WTC11 (cell line): ENCODE data around the gene PPP1R3F. TPM values are rescaled to one million over a fixed set of nuclear protein-coding genes. Genes with fewer than 3 reads are reported as not detected.

ENCODE experiments used
- ATAC-seq: fragments of 200-7000 bp; cut with Tn5 transposase; 2 replicates; pipeline ENCODE4 v1.10.0; 2021; ENCODE audit warnings: mild to moderate bottlenecking, moderate library complexity
- CTCF ChIA-PET: fragments of 300-600 bp; sonication (Branson Sonifier 250); formaldehyde crosslinking; loops from one replicate; lab custom pipeline; 2021; ENCODE audit warnings: antibody characterized with exemption; lab: Charles Lee
- POLR2A ChIA-PET: fragments of 350-600 bp; sonication (Branson Sonifier 250); formaldehyde crosslinking; loops from one replicate; lab custom pipeline; 2021; ENCODE audit warnings: antibody characterized with exemption; lab: Charles Lee
- DNase-seq: peaks from one replicate; pipeline ENCODE4 v3.0.0; 2021; ENCODE audit warnings: low spot score
- H3K27ac Mint-ChIP-seq: 2 replicates; pipeline ENCODE4 v1.8.0; 2021; ENCODE audit warnings: mixed read lengths
- H3K27me3 Mint-ChIP-seq: 2 replicates; pipeline ENCODE4 v1.8.0; 2021; ENCODE audit warnings: low read depth, mild to moderate bottlenecking, moderate library complexity, mixed read lengths
- H3K36me3 Mint-ChIP-seq: 2 replicates; pipeline ENCODE4 v1.8.0; 2021; ENCODE audit warnings: mixed read lengths
- H3K4me1 Mint-ChIP-seq: 2 replicates; pipeline ENCODE4 v1.8.0; 2022; ENCODE audit warnings: mixed read lengths
- H3K4me3 Mint-ChIP-seq: 2 replicates; pipeline ENCODE4 v1.8.0; 2021; ENCODE audit warnings: mild to moderate bottlenecking, moderate library complexity, mixed read lengths
- H3K9me3 Mint-ChIP-seq: 2 replicates; pipeline ENCODE4 v1.8.0; 2021; ENCODE audit warnings: mixed read lengths
- CBFB ChIP-seq: sonication (generic); formaldehyde crosslinking; IDR thresholded peaks from 2 replicates; pipeline ENCODE4 v1.8.1; 2022; ENCODE audit warnings: mild to moderate bottlenecking, low read depth, missing genetic modification reagents
- FOXK1 ChIP-seq: sonication (generic); formaldehyde crosslinking; IDR thresholded peaks from 2 replicates; pipeline ENCODE4 v1.8.0; 2022; ENCODE audit warnings: mild to moderate bottlenecking, moderate library complexity, missing genetic modification reagents
- GRHL2 ChIP-seq: fragments of 250-450 bp; sonication (Bioruptor Pico); IDR thresholded peaks from 2 replicates; pipeline ENCODE4 v1.8.0; 2022; ENCODE audit warnings: mild to moderate bottlenecking, moderate library complexity; ENCODE audit not compliant: insufficient replicate concordance, severe bottlenecking
- GTF2I ChIP-seq: fragments of 250-450 bp; sonication (Bioruptor Pico); conservative IDR thresholded peaks from 2 replicates; pipeline ENCODE4 v1.4.0; 2021; ENCODE audit warnings: mild to moderate bottlenecking
- HMGA2 ChIP-seq: fragments of 250-450 bp; sonication (Bioruptor Pico); IDR thresholded peaks from 2 replicates; pipeline ENCODE4 v1.4.0; 2021; ENCODE audit warnings: mild to moderate bottlenecking, moderate library complexity
- IRF2 ChIP-seq: sonication (generic); formaldehyde crosslinking; IDR thresholded peaks from 2 replicates; pipeline ENCODE4 v1.8.0; 2022; ENCODE audit warnings: low read depth, missing genetic modification reagents, borderline replicate concordance
- JAZF1 ChIP-seq: fragments of 250-450 bp; sonication (Bioruptor Pico); IDR thresholded peaks from 2 replicates; pipeline ENCODE4 v1.9.0; 2021; ENCODE audit warnings: moderate library complexity, mild to moderate bottlenecking, inconsistent platforms
- NFYB ChIP-seq: sonication (generic); formaldehyde crosslinking; conservative IDR thresholded peaks from 2 replicates; pipeline ENCODE4 v1.8.0; 2022; ENCODE audit warnings: low read depth, missing genetic modification reagents
- NR2C2 ChIP-seq: sonication (generic); formaldehyde crosslinking; IDR thresholded peaks from 2 replicates; pipeline ENCODE4 v1.8.0; 2022; ENCODE audit warnings: mild to moderate bottlenecking, missing genetic modification reagents
- OVOL2 ChIP-seq: fragments of 250-450 bp; sonication (Bioruptor Pico); IDR thresholded peaks from 2 replicates; pipeline ENCODE4 v1.9.0; 2021; ENCODE audit warnings: mild to moderate bottlenecking, borderline replicate concordance
- RORB ChIP-seq: fragments of 250-450 bp; sonication (Bioruptor Pico); IDR thresholded peaks from 2 replicates; pipeline ENCODE4 v1.9.0; 2021; ENCODE audit warnings: mild to moderate bottlenecking
- TEAD1 ChIP-seq: sonication (generic); formaldehyde crosslinking; IDR thresholded peaks from 2 replicates; pipeline ENCODE4 v1.8.0; 2022; ENCODE audit warnings: mild to moderate bottlenecking, missing genetic modification reagents
- ZNF317 ChIP-seq: sonication (generic); formaldehyde crosslinking; IDR thresholded peaks from 2 replicates; pipeline ENCODE4 v1.8.1; 2023; ENCODE audit warnings: low read depth, mild to moderate bottlenecking, moderate library complexity, missing genetic modification reagents, borderline replicate concordance
- ZNF416 ChIP-seq: fragments of 250-450 bp; sonication (Bioruptor Pico); IDR thresholded peaks from 2 replicates; pipeline ENCODE4 v1.9.0; 2021; ENCODE audit warnings: mild to moderate bottlenecking, inconsistent platforms
- ZNF423 ChIP-seq: fragments of 250-450 bp; sonication (Bioruptor Pico); IDR thresholded peaks from 2 replicates; pipeline ENCODE4 v2.1.2; 2022; ENCODE audit warnings: mild to moderate bottlenecking, moderate library complexity
- total RNA-seq: library from RNA; stranded (reverse); gene quantifications from 3 replicates; pipeline ENCODE4 v1.2.3, GENCODE V29; 2021
- TF ChIP-seq, protein P1 (sequence below): sonication (generic); formaldehyde crosslinking; conservative IDR thresholded peaks from 2 replicates; pipeline ENCODE4 v1.8.1; 2023; ENCODE audit warnings: mild to moderate bottlenecking, low read depth, missing genetic modification reagents, moderate library complexity
- TF ChIP-seq, protein P2 (sequence below): sonication (generic); formaldehyde crosslinking; IDR thresholded peaks from 2 replicates; pipeline ENCODE4 v1.8.1; 2022; ENCODE audit warnings: mild to moderate bottlenecking, missing genetic modification reagents, moderate library complexity, borderline replicate concordance
- TF ChIP-seq, protein P3 (sequence below): sonication (generic); formaldehyde crosslinking; IDR thresholded peaks from 2 replicates; pipeline ENCODE4 v1.8.0; 2023; ENCODE audit warnings: missing genetic modification reagents, mild to moderate bottlenecking, borderline replicate concordance
- TF ChIP-seq, protein P4 (sequence below): fragments of 250-450 bp; sonication (Bioruptor Pico); IDR thresholded peaks from 2 replicates; pipeline ENCODE4 v2.1.2; 2022; ENCODE audit warnings: mild to moderate bottlenecking, moderate library complexity
- TF ChIP-seq, protein P5 (sequence below): fragments of 250-450 bp; sonication (Bioruptor Pico); IDR thresholded peaks from 2 replicates; pipeline ENCODE4 v1.9.0; 2021; ENCODE audit warnings: mild to moderate bottlenecking, borderline replicate concordance

Gene PPP1R3F
- total RNA-seq, 1 experiment from 2014 or later: 7.0 TPM

DNA sequence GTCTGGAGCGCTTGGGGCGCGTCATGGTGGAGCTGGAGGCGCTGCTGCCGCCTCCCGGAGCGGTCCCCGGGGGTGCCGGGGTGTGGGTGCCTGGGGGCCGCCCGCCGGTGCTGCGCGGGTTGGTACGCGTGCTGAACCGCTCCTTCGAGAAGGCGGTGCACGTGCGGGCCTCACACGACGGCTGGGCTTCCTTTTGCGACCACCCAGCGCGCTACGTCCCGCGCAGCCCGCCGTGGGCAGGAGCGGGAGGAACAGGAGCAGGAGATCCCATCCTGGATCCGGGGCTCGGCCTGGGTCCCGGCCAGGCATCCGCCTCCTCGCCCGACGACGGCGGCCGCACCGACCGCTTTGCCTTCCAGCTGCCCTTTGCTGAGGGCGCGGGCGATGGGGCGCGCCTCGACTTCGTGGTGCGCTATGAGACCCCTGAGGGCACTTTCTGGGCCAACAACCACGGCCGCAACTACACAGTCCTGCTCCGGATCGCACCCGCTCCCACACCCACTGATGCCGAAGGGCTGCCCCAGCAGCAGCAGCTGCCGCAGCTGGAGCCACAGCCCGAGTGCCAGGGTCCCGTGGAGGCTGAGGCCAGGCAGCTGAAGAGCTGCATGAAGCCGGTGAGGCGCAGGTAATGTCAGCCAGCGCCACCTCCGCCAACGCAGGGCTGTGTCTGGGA is 792 bp downstream of the PPP1R3F start (continued):
- TF ChIP-seq, protein P1, sequence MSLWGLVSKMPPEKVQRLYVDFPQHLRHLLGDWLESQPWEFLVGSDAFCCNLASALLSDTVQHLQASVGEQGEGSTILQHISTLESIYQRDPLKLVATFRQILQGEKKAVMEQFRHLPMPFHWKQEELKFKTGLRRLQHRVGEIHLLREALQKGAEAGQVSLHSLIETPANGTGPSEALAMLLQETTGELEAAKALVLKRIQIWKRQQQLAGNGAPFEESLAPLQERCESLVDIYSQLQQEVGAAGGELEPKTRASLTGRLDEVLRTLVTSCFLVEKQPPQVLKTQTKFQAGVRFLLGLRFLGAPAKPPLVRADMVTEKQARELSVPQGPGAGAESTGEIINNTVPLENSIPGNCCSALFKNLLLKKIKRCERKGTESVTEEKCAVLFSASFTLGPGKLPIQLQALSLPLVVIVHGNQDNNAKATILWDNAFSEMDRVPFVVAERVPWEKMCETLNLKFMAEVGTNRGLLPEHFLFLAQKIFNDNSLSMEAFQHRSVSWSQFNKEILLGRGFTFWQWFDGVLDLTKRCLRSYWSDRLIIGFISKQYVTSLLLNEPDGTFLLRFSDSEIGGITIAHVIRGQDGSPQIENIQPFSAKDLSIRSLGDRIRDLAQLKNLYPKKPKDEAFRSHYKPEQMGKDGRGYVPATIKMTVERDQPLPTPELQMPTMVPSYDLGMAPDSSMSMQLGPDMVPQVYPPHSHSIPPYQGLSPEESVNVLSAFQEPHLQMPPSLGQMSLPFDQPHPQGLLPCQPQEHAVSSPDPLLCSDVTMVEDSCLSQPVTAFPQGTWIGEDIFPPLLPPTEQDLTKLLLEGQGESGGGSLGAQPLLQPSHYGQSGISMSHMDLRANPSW: no peak
- no peak for TF ChIP-seq TEAD1 (CRISPR knock-in tag)
- TF ChIP-seq, all 79 proteins: peak for 13

DNA sequence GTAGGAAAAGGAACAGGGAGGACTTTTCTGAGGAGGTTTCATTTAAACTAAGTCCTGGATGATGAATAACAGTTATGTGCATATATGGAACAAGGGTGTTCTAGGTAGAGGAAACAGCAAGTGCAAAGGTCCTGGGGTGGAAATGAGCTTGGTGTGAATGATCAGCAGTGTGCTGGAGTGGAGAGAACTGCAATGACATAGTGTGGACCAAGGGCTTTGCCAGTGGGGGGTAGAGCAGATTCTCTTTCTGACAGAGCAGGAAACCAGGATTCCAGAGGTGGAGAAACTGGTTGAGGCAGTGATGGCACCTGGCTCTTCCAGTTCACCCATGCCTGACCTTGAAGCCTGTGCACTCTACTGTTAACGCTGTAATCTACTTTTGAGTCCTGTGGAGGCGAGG is 1.7 kb downstream of the PPP1R3F start:
- Mint-ChIP-seq H3K27ac (peak overlapping the region; percentile 79), H3K27me3 (no peaks in the 10 kb centered on the region), H3K4me1 (peaks cover 22% of the 10 kb centered on the region), H3K4me3 (peak overlapping the region; percentile 56), H3K9me3 (no peaks in the 10 kb centered on the region)
- ATAC-seq (no peak), DNase-seq (no peak)
- TF ChIP-seq, protein P2, sequence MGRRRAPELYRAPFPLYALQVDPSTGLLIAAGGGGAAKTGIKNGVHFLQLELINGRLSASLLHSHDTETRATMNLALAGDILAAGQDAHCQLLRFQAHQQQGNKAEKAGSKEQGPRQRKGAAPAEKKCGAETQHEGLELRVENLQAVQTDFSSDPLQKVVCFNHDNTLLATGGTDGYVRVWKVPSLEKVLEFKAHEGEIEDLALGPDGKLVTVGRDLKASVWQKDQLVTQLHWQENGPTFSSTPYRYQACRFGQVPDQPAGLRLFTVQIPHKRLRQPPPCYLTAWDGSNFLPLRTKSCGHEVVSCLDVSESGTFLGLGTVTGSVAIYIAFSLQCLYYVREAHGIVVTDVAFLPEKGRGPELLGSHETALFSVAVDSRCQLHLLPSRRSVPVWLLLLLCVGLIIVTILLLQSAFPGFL (CRISPR knock-in tag): no peak
- TF ChIP-seq ZNF317: no peak
- TF ChIP-seq FOXK1 (CRISPR knock-in tag): no peak
- no peak for TF ChIP-seq JAZF1 (CRISPR knock-in tag)
- TF ChIP-seq GTF2I: no peak
- no peak for TF ChIP-seq IRF2 (CRISPR knock-in tag)
- TF ChIP-seq, protein P3, sequence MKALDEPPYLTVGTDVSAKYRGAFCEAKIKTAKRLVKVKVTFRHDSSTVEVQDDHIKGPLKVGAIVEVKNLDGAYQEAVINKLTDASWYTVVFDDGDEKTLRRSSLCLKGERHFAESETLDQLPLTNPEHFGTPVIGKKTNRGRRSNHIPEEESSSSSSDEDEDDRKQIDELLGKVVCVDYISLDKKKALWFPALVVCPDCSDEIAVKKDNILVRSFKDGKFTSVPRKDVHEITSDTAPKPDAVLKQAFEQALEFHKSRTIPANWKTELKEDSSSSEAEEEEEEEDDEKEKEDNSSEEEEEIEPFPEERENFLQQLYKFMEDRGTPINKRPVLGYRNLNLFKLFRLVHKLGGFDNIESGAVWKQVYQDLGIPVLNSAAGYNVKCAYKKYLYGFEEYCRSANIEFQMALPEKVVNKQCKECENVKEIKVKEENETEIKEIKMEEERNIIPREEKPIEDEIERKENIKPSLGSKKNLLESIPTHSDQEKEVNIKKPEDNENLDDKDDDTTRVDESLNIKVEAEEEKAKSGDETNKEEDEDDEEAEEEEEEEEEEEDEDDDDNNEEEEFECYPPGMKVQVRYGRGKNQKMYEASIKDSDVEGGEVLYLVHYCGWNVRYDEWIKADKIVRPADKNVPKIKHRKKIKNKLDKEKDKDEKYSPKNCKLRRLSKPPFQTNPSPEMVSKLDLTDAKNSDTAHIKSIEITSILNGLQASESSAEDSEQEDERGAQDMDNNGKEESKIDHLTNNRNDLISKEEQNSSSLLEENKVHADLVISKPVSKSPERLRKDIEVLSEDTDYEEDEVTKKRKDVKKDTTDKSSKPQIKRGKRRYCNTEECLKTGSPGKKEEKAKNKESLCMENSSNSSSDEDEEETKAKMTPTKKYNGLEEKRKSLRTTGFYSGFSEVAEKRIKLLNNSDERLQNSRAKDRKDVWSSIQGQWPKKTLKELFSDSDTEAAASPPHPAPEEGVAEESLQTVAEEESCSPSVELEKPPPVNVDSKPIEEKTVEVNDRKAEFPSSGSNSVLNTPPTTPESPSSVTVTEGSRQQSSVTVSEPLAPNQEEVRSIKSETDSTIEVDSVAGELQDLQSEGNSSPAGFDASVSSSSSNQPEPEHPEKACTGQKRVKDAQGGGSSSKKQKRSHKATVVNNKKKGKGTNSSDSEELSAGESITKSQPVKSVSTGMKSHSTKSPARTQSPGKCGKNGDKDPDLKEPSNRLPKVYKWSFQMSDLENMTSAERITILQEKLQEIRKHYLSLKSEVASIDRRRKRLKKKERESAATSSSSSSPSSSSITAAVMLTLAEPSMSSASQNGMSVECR (CRISPR knock-in tag): no peak
- no peak for TF ChIP-seq HMGA2 (CRISPR knock-in tag)
- TF ChIP-seq, all 79 proteins: peak for 0
- ChIA-PET POLR2A (interaction anchor here (1.2 kb wide), 1 partner anchor 80 kb away, joined by 3 read pairs; no protein-coding TSS in a partner anchor), CTCF (no interaction called here)
- H3K36me3 Mint-ChIP-seq: peaks cover 8% of the 10 kb centered on the region; the same call in 1 of the 2 replicates

DNA sequence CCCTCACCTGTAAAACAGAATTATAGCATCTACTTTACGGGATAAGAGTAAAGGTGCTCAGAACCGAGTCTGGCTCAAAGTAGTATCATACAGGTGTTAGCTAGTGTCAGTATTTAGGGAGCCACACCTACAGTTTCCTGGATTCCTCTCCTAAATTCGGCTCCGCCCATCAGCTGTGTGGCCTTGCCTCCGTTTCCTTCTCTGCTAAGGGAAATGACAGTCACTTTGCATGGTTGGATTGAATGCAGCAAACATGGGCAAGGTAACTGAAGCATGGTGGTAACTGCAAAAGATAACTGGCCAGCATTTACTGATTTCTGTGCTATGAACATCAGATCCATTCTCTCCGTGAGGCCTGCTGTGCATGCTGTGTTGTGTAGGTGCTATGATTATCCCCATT is 2.8 kb downstream of the PPP1R3F start:
- H3K27ac Mint-ChIP-seq: no peak overlapping the region
- peaks cover 27% of the 10 kb centered on the region for H3K4me1 Mint-ChIP-seq
- POLR2A ChIA-PET: interaction anchor here (1.2 kb wide), 1 partner anchor 81 kb away, joined by 3 read pairs; no protein-coding TSS in a partner anchor
- H3K9me3 Mint-ChIP-seq: no peaks in the 10 kb centered on the region
- ATAC-seq (no peak), DNase-seq (no peak)
- no peak overlapping the region for H3K4me3 Mint-ChIP-seq
- CTCF ChIA-PET: no interaction called here
- H3K27me3 Mint-ChIP-seq: no peaks in the 10 kb centered on the region
- H3K36me3 Mint-ChIP-seq: peaks cover 8% of the 10 kb centered on the region; the same call in 1 of the 2 replicates
- TF ChIP-seq ZNF423 (CRISPR knock-in tag): no peak
- TF ChIP-seq NR2C2 (CRISPR knock-in tag): no peak
- TF ChIP-seq, protein P4, sequence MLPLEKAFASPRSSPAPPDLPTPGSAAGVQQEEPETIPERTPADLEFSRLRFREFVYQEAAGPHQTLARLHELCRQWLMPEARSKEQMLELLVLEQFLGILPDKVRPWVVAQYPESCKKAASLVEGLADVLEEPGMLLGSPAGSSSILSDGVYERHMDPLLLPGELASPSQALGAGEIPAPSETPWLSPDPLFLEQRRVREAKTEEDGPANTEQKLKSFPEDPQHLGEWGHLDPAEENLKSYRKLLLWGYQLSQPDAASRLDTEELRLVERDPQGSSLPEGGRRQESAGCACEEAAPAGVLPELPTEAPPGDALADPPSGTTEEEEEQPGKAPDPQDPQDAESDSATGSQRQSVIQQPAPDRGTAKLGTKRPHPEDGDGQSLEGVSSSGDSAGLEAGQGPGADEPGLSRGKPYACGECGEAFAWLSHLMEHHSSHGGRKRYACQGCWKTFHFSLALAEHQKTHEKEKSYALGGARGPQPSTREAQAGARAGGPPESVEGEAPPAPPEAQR (CRISPR knock-in tag): no peak
- TF ChIP-seq GRHL2: no peak
- TF ChIP-seq OVOL2 (CRISPR knock-in tag): no peak
- TF ChIP-seq, protein P5, sequence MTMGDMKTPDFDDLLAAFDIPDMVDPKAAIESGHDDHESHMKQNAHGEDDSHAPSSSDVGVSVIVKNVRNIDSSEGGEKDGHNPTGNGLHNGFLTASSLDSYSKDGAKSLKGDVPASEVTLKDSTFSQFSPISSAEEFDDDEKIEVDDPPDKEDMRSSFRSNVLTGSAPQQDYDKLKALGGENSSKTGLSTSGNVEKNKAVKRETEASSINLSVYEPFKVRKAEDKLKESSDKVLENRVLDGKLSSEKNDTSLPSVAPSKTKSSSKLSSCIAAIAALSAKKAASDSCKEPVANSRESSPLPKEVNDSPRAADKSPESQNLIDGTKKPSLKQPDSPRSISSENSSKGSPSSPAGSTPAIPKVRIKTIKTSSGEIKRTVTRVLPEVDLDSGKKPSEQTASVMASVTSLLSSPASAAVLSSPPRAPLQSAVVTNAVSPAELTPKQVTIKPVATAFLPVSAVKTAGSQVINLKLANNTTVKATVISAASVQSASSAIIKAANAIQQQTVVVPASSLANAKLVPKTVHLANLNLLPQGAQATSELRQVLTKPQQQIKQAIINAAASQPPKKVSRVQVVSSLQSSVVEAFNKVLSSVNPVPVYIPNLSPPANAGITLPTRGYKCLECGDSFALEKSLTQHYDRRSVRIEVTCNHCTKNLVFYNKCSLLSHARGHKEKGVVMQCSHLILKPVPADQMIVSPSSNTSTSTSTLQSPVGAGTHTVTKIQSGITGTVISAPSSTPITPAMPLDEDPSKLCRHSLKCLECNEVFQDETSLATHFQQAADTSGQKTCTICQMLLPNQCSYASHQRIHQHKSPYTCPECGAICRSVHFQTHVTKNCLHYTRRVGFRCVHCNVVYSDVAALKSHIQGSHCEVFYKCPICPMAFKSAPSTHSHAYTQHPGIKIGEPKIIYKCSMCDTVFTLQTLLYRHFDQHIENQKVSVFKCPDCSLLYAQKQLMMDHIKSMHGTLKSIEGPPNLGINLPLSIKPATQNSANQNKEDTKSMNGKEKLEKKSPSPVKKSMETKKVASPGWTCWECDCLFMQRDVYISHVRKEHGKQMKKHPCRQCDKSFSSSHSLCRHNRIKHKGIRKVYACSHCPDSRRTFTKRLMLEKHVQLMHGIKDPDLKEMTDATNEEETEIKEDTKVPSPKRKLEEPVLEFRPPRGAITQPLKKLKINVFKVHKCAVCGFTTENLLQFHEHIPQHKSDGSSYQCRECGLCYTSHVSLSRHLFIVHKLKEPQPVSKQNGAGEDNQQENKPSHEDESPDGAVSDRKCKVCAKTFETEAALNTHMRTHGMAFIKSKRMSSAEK (CRISPR knock-in tag): no peak
- TF ChIP-seq ZNF416 (CRISPR knock-in tag): no peak
- no peak for TF ChIP-seq CBFB
- no peak for TF ChIP-seq RORB
- TF ChIP-seq NFYB: no peak
